Activated CD4-positive, CD25-positive, alpha-beta regulatory T cell (primary cell): ENCODE results near the gene PSTPIP1.
"Not testable (repeated sequence)": the region's sequence is repeated elsewhere in the genome, so short reads cannot be mapped to it uniquely, and the experiment has no call there.

Source experiments
- DNase-seq, 4 experiments: peaks; one replicate each; lab custom pipeline; 2025; lab: John Stamatoyannopoulos, UW

The PSTPIP1 gene

DNA sequence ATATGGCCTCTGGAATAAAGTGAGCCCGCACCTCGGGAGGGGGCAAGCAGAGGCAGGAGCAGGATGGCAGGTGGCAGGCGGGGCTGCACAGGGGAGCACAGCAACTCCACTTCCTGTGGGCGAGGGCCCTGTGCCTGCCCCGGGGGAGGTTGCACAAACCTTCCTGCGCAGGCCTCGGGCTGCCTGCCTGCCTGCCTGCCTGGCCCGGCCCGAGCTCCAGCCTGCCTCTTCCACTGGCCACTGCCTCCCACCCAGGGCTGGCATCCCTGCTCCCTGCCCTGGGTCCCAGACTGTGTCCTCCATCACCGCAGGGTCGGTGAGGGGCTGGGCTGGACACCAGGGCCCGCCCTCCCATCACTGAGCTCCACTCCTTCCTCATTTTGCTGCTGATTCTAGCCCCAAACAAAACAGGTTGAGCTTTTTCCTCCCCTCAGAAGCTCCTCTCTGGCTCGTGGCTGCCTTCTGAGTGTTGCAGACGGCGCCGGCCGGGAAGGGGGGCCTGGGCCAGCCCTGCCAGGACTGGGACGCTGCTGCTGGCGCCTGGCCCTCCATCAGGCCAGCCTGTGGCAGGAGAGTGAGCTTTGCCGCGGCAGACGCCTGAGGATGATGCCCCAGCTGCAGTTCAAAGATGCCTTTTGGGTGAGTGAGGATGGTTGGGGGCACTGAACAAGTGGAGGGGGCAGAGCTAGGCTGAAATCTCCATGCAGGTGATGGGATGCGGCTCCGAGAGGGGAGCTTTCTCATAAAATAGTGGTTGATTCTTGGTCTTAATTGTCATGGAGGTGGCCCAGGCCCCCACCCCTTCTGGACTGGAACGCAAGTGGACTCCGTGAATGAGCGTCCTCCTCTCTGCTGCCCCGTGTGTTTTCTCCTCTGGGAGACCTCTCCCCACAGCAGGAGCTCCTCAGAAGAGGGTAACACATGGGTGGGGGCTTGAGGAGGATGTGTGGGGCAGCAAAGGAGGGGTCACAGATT is at the start of gene PSTPIP1:
PSTPIP1 (plus strand) TSS at position 156 of the 975 bp plus-strand sequence; CDS start at position 604, 448 bp downstream.
- peak; percentile 23 to 68 (median 46) for DNase-seq

DNA sequence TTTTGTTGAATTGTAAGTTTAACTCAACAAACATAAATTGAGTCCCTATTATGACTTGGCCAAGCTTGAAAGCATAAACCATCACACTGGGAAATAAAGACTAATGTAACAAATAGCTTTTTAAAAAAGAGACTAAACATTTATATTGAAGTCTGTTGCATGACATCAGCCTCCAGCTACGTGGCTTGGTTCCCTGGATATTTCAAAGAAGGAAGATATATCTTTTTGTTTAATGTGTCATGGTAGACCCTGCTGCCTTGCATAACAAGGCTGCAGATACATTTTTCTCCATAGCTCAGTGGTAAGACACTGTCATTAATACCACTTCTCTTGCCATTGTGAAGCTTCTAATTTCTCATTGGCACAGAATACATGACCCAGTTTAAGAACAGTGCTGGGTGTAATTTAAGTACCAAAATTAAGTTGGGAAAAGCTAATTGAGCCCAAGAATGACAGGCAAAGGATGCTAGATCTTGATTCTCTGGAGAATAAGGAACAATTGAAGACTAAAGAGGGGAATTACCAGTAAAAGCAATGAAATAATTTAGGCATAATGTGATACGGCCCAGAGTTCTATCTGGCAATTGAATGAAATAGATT is 49.3 kb upstream of the PSTPIP1 start:
- DNase-seq, result no peak

DNA sequence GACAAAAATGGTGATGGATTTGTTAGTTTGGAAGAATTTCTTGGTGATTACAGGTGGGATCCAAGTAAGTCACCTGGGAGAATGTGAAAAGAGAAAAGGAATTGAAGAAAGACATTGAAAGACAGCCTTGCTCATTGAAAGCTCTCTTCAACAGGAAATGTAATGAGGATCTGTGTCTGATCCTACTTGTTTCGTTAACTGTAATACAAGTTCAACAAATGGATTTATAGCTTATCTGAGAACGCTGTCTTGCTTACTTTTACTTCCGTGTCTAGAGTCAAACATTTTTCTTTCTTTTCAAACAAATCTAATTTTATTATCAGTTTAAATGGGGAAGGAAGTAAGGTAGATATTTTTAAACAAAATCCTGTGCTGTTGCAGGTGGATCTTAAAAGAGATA is 47.5 kb upstream of the PSTPIP1 start:
- no peak for DNase-seq

DNA sequence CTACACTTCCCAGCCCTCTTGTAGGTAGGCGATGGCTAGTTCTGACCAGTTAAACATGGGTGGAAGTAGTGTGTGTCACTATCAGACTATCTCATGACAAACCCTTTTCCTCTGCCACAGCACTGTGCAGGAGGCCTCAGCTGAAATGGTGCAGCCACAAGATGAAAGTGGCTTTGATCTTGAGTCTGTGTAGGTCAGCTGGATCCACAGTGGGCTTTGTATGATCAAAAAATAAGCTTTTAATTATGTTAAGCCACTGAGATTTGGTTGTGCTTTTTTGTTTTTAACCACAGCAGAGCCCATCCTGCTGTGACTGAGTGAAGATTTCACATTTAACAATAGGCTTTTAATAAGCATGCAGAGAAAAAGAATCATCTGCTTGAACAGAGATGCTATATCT is 43.7 kb upstream of the PSTPIP1 start:
- no peak for DNase-seq

DNA sequence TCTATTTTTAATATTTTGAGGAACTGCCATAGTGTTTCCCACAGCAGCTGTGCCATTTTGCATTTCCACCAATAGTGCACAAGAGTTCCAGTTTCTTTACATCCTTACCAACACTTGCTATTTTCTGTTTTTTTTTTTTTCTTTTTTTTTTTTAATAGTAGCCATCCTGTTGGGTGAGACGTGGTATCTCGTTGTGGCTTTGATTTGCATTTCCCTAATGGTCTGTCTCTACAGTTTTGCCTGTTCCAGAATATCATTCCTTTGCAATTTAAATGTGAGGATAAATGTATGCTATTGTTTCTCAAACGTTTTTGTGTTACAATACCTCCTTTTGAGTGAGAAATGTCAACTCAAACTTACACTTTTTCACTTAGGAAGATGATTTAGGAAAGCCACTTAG is 41.0 kb upstream of the PSTPIP1 start:
- DNase-seq, result no peak

DNA sequence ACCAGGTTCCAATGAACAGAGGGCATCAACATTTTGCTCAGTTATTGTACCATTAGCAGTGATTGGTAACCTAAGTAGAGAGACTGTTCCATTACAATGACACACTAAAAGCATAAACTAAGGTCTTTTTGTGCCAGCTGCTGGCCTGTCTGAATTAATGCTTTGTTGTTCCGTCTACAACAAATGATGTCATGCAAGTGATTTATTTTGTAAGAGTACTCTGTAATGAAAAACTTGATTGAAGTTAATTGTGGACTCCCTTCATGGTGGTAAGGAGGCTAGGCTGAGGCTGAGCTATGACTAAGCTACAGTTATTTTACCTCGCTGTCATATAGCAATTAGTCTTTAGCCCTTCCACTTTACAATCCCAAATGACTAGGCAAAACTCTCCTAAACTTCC is 40.2 kb upstream of the PSTPIP1 start:
- no peak for DNase-seq

DNA sequence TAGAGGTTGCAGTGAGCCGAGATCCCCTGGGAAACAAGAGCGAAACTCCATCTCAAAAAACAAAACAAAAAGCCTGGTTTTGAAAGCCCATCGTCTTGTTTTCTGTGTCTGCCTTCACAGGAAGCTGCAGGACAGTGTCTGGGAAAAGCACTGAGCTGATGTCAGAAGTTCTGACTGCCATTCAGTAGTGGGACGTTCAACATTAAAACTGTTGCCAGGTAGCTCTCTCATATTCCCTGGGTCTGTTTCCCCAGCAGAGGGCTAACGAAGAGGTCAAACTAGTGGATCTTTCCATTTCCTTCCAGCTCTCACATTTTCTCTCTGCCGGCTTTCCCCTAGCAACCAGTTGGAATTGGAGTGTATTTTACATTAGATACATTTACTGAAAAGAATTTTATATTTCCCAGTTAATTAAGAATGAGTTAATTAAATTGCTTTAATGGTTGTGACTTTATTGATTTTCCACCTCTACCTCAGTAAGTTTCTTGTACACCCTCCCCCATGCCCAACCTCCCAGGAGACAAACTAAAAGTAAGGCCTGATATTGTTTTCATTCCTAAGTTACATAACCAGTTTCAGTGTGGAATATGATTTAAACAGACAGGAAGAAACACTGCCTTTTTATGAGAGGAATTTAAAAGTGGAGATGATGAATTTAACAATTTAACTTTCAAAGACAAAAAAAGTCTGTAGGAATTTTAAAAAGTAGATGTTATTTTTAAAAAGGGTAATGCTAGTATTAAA is 33.5 kb upstream of the PSTPIP1 start:
- no peak for DNase-seq

DNA sequence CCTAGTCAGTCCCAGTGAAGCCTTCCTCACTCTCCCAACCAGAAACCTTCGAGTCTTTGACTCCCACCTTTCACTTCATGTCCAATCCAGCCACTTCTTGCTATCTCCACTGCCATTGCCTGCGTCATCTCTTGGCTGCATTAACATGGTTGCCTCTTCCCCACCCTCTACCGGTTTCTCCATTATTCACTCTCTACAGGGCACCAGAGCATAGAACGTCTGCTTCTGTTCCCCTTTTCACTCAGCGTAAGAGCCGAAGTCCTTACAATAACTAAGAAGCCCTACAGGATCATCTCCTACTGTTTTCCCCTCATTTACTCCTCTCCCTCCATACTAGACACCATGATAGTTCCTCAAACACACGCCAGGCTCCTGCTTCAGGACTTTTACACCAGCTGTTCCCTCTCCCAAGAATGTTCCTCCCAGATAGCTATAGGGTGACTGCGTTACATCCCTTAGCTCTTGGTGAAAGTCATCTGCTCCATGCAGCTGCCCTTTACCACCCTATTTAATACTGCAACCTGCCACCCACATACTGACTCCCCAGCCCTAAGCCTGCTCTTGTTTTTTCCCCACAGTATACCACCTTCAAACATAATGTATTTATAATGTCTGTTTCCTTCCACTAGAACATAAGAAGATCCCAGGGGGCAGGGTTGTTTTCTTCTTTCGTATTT is 32.5 kb upstream of the PSTPIP1 start:
- DNase-seq, result no peak

DNA sequence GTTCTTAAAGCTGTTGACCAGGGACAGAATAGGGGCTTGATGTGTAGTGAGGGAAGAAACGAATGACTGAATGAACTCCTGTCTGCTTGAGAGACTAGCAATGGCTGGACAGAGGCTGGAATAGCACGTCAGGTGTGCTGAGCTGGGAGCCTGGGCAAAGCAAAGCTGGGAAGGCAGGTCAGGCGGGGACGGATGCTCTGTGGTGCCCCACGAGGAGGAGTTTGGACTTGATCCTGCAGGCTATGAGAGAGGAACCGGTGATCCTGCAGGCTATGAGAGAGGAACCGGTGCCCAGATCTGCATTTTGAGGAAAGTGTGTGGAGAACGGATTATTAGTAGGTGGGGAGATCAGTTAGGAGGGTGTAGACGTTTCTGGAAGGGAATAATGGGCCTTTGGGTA is 31.3 kb upstream of the PSTPIP1 start:
- DNase-seq, result no peak

DNA sequence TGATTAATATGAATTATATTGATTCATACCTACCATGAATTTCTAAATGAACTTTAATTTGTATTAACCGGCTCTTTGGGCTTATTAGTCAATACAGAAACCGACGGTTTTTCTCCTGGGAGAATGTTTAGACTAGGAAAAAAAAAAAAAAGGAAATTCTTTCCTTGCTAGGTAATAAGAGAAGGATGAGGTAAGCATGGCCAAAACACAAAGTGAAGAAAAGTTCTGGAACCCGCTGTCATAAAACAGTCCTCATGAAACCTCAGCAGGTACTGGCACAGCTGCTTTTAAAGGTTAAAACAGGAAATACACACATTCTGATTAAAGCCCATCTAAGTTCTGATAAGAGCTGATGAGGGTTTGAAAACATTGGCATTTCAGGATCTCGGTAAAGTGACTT is 30.8 kb upstream of the PSTPIP1 start:
- DNase-seq, result no peak

DNA sequence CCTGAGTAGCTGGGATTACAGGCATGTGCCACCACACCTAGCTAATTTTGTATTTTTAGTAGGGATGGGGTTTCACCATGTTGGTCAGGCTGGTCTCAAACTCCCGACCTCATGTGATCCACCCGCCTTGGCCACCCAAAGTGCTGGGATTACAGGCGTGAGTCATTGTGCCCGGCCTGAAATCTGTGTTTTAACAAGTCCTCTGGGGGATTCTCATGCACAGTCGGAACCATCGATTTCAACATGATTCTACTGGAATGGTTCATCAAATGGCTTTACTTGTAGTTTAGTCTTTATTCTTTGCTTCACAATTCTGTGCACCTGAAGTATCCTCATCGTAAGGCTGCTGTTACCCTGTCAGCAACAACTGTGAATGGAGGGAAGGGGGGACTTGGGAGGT is 28.9 kb upstream of the PSTPIP1 start:
- DNase-seq, result not testable (repeated sequence)

DNA sequence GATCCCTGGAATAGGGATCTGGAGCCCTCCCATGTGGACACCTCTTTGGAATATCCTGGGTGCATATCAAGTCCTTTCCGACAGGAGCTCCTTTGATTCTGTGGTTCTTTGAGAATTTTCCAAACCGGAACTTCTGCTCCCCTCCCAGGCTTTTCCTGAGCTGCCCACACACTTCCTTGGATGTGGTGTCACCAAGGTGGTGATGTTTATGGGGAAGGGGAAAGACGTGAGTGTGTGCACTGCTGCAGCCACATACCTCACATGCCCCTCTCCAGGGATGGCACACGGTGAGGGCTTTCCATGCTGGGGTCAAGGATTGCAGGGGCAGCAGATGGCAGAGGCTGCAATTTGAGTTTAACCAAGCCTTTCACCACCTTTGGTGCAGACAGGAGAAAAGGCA is 27.9 kb upstream of the PSTPIP1 start:
- DNase-seq, result no peak

DNA sequence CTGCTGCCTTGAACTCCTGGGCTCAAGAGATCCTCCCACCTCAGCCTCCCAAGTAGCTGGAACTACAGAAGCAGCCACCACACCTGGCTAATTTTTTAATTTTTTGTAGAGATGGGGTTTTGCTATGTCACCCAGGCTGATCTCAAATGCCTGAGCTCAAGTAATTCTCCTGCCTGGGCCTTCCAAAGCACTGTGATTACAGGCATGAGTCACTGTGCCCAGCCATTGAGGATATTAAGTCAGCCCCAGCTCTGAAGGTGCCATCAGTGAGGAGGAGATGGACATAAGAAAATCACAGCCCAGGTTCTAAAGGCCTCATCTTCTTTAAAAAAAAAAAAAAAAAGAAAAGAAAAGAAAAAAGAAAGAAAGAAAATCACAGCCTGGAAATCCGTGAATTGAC is 26.6 kb upstream of the PSTPIP1 start:
- DNase-seq, result no peak

DNA sequence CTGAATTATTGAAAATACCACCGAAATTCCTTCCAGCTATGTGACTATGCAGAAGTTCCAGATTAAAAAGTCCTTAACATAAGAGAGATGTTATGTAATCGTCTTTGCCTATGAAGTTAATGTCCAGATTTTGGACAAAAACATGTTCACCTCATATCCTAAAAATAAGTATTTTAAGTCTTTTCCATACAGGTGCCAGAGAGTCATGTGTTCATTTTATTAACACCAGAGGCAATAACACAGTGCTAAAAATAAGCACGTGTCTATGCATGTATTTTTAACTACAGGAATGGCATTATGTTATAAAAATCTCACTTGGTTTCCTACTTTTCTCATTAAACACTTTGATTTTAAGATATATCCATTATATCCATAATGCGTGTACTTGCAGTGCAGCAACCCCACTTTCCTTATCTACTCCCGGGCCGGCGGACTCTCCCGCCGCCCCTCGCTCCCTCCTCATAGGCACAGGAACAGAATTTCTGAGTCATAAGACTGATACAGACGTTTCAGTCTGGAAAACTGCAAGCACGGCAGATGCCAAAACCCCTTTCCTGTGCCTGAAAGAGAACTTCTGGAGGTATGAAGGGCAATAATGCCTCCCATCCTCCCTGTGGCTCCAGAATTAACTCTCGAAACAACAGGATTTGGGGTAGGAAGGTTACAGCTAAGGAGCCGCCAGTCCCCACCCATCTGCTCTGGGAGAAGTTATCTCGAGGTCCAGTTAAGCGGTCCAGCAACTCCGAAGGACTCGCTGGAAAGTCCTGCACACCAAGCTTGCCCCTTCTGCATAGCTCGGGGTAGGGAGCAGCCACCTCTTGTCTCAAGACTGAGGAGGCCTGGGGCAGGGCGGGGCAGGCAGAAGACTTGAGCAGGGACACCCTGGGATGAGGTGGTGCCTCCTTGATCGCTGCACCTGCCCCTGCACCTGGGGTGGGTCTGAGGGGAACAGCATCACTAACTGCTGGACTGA is 22.3 kb upstream of the PSTPIP1 start:
- DNase-seq, result no peak

DNA sequence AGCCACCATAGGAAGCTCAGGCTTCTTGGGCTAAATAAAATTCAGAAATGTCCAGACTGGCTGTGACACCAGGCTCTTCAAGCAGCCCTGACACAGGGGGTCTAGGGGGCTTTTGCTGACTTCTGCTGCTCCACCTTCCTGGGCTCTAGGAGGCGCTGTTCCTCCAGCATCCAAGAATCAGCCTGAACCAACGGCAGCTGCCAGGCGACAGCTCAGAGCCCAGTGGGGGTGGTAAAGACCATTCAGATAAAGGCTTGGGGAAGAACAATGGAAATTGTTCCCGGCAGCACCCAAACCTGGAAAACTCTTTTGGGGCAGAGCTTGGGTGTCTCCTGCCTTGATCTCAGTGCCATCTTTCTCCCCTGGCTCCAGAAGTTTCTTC is 21.6 kb upstream of the PSTPIP1 start:
- peak in 2 of 4 experiments; percentile 13 to 32 for DNase-seq

DNA sequence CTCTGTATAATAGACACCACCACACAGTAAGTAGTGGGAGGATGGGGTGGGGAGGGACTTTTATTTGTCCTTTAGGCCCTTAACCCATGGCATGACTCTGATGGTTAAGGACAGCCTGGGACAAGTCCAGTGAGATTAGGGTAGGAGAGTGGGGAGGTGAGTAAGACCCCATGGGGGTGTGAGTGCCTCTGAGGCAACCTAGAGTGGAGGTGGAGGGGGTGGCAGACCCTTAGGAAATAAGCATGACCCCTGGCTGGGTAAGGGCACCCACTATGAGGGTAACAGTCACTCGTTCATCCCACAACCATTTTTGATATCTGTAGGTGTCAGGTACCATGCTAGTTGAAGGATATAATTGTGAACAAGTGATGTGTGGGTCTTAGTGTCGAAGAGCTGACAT is 21.0 kb upstream of the PSTPIP1 start:
- DNase-seq, result no peak

DNA sequence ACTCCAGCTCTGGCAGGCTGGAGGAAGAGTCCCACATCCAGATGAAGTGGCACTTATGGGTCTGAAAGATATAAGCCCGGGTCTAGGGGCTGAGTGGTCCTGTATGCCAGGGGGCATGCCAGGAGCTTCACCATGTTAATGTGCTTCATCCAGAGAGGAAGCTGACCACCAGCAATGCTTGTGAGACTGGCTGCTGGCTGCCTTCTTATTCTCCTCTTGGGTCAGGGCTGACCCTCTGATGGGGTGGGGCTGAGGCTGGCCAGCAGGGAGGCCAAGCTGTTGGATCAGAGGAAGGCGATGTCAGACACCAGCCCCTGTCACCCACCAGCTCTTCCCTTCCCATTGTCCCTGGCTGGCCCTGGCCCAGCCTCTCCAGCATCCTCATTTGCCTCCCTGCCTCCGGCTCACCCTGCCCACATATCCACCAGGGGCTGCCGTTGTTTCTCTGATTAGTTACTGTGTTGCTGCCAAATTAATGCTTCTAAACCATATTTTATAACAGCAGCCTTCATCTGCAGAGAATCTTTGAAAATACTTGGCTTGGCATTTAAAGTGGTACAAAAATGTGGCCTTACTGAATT is 20.4 kb upstream of the PSTPIP1 start:
- DNase-seq, result no peak

DNA sequence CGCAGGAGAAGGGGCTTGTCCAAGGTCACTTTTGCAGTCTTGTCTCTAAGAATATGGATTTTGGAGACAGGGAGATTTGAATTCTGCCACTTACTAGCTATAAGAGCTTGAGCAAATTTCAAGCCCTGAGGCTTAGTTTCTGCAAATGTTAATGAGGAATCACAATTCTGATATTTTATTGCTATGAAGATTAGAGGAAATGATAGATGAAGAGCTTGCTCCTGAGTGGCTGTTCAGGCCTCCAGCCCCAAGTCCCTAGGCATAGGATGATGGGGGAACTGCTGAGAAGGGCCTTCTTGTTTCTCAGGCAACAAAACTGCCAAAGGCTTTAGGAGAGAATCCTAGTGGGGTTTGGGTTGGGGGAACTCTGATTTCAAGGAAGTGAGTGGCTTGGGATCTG is 18.8 kb upstream of the PSTPIP1 start:
- DNase-seq, result no peak

DNA sequence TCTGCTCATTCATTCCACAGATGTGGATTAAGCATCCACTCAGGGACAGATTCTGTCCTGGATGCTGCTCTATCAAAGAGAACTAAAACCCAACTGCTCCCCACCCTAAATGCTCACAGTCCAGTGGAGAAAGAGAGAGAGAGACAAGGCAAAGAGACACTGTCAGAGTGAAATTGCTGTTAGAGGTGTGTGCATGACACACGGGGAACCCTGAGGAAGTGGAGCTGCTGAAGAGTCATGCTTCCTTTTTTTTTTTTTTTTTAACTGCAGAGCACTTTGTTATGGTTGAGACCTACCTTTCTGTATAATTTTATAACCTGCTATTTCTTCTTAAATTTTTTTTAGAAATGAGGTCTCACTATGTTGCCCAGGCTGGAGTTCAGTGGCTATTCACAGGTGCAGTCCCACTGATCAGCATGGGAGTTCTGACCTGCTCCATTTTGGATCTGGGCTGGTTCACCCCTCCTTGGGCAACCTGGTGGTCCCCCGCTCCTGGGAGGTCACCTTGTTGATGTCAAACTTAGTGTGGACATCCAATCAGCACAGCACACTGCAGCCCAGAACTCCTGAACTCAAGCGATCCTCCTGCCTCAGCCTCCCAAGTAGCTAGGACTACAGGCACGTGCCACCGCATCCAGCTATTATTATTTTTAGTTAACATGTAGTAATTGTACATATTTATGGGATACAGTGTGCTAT is 18.2 kb upstream of the PSTPIP1 start:
- no peak for DNase-seq
